ENCODE measurements around the gene FAM83E. TPM values are rescaled to one million over a fixed set of nuclear protein-coding genes. Genes with fewer than 3 reads are reported as not detected.

The FAM83E gene
- total and polyA plus RNA-seq, 2 experiments from 2014 or later, result 1.0 to 2.3 TPM

DNA sequence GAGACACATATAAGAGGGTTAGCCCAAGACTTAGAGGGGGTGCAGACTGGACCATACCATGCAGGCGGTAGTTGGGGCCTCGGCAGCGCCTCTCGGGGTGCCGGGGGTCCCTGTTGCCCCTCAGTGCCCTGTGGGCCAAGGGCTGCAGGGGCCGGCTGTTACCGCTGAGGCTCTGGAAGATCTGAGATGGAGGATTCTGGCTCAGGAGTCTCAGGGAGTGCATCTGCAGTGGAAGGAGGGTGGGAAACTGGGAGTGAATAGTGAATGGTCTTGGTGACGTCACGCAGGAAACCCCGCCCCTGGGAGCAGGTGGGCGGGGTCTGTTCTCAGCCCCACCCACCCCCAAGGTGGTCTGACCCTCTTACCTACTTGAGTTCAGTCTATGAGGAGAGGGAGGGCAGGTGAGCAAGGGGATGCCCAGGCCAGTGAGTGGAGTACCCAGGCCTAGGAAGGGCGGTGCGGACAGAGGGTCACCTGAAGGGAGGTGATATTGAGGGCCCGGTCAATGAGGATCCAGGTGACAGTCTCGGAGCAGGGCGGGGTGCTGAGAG lies 24.0 kb upstream of the FAM83E start (continued):
- TF ChIP-seq EZH2 (IDR thresholded peaks at IDR 0.05; ENCODE audit: low read depth, unreplicated experiment) (no peak), STAT1 (IDR thresholded peaks at IDR 0.05; ENCODE audit: unreplicated experiment) (no peak), ZNF114 (CRISPR knock-in tag; IDR thresholded peaks at IDR 0.05) (no peak), JUNB (IDR thresholded peaks at IDR 0.05; ENCODE audit: unreplicated experiment) (no peak), ZNF331 (CRISPR knock-in tag; IDR thresholded peaks at IDR 0.05; ENCODE audit: low read depth) (no peak), EZH2phosphoT487 (IDR thresholded peaks at IDR 0.05; ENCODE audit: unreplicated experiment) (no peak)
- TF ChIP-seq, protein P1, sequence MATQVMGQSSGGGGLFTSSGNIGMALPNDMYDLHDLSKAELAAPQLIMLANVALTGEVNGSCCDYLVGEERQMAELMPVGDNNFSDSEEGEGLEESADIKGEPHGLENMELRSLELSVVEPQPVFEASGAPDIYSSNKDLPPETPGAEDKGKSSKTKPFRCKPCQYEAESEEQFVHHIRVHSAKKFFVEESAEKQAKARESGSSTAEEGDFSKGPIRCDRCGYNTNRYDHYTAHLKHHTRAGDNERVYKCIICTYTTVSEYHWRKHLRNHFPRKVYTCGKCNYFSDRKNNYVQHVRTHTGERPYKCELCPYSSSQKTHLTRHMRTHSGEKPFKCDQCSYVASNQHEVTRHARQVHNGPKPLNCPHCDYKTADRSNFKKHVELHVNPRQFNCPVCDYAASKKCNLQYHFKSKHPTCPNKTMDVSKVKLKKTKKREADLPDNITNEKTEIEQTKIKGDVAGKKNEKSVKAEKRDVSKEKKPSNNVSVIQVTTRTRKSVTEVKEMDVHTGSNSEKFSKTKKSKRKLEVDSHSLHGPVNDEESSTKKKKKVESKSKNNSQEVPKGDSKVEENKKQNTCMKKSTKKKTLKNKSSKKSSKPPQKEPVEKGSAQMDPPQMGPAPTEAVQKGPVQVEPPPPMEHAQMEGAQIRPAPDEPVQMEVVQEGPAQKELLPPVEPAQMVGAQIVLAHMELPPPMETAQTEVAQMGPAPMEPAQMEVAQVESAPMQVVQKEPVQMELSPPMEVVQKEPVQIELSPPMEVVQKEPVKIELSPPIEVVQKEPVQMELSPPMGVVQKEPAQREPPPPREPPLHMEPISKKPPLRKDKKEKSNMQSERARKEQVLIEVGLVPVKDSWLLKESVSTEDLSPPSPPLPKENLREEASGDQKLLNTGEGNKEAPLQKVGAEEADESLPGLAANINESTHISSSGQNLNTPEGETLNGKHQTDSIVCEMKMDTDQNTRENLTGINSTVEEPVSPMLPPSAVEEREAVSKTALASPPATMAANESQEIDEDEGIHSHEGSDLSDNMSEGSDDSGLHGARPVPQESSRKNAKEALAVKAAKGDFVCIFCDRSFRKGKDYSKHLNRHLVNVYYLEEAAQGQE (IDR thresholded peaks at IDR 0.05; ENCODE audit: unreplicated experiment), result no peak
- TF ChIP-seq, protein P2, sequence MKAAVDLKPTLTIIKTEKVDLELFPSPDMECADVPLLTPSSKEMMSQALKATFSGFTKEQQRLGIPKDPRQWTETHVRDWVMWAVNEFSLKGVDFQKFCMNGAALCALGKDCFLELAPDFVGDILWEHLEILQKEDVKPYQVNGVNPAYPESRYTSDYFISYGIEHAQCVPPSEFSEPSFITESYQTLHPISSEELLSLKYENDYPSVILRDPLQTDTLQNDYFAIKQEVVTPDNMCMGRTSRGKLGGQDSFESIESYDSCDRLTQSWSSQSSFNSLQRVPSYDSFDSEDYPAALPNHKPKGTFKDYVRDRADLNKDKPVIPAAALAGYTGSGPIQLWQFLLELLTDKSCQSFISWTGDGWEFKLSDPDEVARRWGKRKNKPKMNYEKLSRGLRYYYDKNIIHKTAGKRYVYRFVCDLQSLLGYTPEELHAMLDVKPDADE (IDR thresholded peaks at IDR 0.05), result no peak
- TF ChIP-seq, protein P3, sequence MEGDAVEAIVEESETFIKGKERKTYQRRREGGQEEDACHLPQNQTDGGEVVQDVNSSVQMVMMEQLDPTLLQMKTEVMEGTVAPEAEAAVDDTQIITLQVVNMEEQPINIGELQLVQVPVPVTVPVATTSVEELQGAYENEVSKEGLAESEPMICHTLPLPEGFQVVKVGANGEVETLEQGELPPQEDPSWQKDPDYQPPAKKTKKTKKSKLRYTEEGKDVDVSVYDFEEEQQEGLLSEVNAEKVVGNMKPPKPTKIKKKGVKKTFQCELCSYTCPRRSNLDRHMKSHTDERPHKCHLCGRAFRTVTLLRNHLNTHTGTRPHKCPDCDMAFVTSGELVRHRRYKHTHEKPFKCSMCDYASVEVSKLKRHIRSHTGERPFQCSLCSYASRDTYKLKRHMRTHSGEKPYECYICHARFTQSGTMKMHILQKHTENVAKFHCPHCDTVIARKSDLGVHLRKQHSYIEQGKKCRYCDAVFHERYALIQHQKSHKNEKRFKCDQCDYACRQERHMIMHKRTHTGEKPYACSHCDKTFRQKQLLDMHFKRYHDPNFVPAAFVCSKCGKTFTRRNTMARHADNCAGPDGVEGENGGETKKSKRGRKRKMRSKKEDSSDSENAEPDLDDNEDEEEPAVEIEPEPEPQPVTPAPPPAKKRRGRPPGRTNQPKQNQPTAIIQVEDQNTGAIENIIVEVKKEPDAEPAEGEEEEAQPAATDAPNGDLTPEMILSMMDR (conservative IDR thresholded peaks at IDR 0.05; ENCODE audit: low read depth in 2 of 2), result no peak

DNA sequence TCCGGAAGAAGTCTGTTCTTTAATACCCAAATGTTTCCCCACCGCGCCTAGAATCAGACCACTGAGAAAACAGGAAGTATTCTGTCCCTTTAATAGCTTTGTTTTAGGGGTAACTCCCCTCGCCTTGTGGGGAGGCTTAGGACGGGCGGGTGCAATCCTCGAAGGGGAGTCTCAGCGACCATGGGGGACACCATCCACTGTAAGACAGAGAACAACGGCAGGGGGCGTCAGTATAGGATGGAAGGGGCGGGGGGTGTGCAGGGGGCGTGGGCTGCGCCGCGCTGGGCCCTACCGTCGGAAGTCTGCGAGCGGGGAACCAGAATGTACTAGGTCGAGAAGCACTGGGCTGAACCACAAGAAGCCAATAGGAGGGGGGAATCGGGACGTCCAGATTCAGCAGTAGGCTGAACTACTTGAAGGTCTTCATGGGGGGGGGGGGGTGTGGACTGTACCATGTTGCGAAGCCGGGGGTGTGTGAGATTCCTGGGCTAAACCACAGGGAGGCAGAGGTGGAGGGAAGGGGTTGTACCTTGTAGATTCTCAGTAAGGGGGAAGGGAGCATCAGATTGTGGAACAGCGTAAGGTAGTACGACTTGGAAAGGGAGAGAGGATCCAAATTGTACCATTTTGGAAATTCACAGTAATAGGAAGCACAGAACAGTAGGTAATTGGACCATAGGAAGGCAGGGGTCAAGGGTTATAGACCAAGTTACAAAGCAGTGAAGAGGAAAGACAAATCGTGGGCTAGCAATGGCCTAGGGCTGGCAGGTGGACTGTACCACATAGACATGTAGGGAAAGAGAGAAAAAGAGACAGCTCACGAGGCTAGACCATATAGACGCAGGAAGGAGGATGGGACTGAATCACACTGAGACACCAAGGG lies 23.3 kb upstream of the FAM83E start:
- Histone ChIP-seq H3K79me2 (replicated peaks; ENCODE audit: insufficient read depth) (no peaks in the 10 kb centered on the region), H3K4me2 (peak overlapping the region; percentile 83), H3K36me3 (ENCODE audit: insufficient read depth) (no peaks in the 10 kb centered on the region), H3K4me1 (ENCODE audit: insufficient read depth) (peaks cover 33% of the 10 kb centered on the region), H3K4me3 (peak overlapping the region; percentile 75), H3K27ac (ENCODE audit: low read depth) (peak overlapping the region; percentile 98), H4K20me1 (replicated peaks; ENCODE audit: insufficient read depth) (no peaks in the 10 kb centered on the region), H3K27me3 (ENCODE audit: insufficient read depth) (peaks cover 21% of the 10 kb centered on the region), H2AFZ (peak overlapping the region; percentile 77; the same call in 1 of the 2 replicates), H3K9me2 (ENCODE audit: insufficient read depth) (no peaks in the 10 kb centered on the region), H3F3A (replicated peaks; ENCODE audit: low read depth) (peaks cover 28% of the 10 kb centered on the region)
- H3K27me3 Mint-ChIP-seq (ENCODE audit: insufficient read depth, low read depth, poor library complexity), result peaks cover 21% of the 10 kb centered on the region
- peak; percentile 96 for DNase-seq (ENCODE audit: low spot score)
- no peaks in the 10 kb centered on the region for H3K9me3 Mint-ChIP-seq
- peaks cover 32% of the 10 kb centered on the region for H3K4me1 Mint-ChIP-seq
- peak; percentile 13 for ATAC-seq
- H3K27ac Mint-ChIP-seq, result peak overlapping the region; percentile 97
- peaks cover 32% of the 10 kb centered on the region for H3K36me3 Mint-ChIP-seq (ENCODE audit: low read depth)
- peak overlapping the region; percentile 81 for H3K4me3 Mint-ChIP-seq
- TF ChIP-seq, protein P3 (conservative IDR thresholded peaks at IDR 0.05; ENCODE audit: low read depth in 2 of 2), result peak; percentile 22 to 48; a peak in 3 of 4 replicates
